GM13976 (cell line): Measurements from ENCODE around the gene GREB1.

ENCODE experiments used
- DNase-seq: peaks from one replicate; pipeline ENCODE4 v3.0.0; 2012; ENCODE audit warnings: low spot score
- CTCF ChIP-seq: IDR thresholded peaks from 2 replicates; pipeline ENCODE4 v1.5.1; 2012; ENCODE audit warnings: borderline replicate concordance, mild to moderate bottlenecking; ENCODE audit not compliant: insufficient read depth; ENCODE audit errors: extremely low read depth, missing control alignments, control extremely low read depth
- in situ Hi-C: fragments of 300-500 bp; cut with MboI; formaldehyde crosslinking; loops from one replicate; pipeline ENCODE4 v1.12.0; 2022; ENCODE audit warnings: low sequenced_read_pairs, mixed read lengths, inconsistent platforms; ENCODE audit not compliant: unreplicated experiment

Gene GREB1

GRCh38 chr2:11588228-11589110 is 54.6 kb downstream of the GREB1 start:
- TF ChIP-seq CTCF = no peak
- in situ Hi-C loops = loop anchor here (10.0 to 25.0 kb wide), 2 partner anchors 454 to 751 kb away; a partner anchor contains a TSS
- no peak for DNase-seq

GRCh38 chr2:11589316-11589940 is 55.6 kb downstream of the GREB1 start:
- no peak for DNase-seq
- no peak for TF ChIP-seq CTCF
- in situ Hi-C loops = loop anchor here (10.0 to 25.0 kb wide), 2 partner anchors 455 to 752 kb away; a partner anchor contains a TSS

- in situ Hi-C loops = loop anchor here (25.0 kb wide), 1 partner anchor 753 kb away; no protein-coding TSS in a partner anchor
- no peak for DNase-seq
- TF ChIP-seq CTCF = no peak
These were observed 56.3 kb downstream of the GREB1 start for GRCh38 chr2:11590193-11590592.

- in situ Hi-C loops = loop anchor here (25.0 kb wide), 1 partner anchor 754 kb away; no protein-coding TSS in a partner anchor
- no peak for TF ChIP-seq CTCF
- no peak for DNase-seq
These were observed 57.2 kb downstream of the GREB1 start for GRCh38 chr2:11591091-11591490.

GRCh38 chr2:11592671-11593574 is 59.1 kb downstream of the GREB1 start:
- in situ Hi-C loops = loop anchor here (25.0 kb wide), 1 partner anchor 756 kb away; no protein-coding TSS in a partner anchor
- TF ChIP-seq CTCF = no peak
- DNase-seq = no peak

GRCh38 chr2:11596801-11597200 is 63.0 kb downstream of the GREB1 start:
- TF ChIP-seq CTCF = no peak
- in situ Hi-C loops = loop anchor here (25.0 kb wide), 1 partner anchor 760 kb away; no protein-coding TSS in a partner anchor
- no peak for DNase-seq
